Measurements from ENCODE around the gene TSPAN18. TPM values are rescaled to one million over a fixed set of nuclear protein-coding genes. Genes with fewer than 3 reads are reported as not detected.

Gene TSPAN18
- polyA plus RNA-seq, 12 donors, result 37.3 to 67.7 (median 41.7) TPM; not detected in 1

DNA sequence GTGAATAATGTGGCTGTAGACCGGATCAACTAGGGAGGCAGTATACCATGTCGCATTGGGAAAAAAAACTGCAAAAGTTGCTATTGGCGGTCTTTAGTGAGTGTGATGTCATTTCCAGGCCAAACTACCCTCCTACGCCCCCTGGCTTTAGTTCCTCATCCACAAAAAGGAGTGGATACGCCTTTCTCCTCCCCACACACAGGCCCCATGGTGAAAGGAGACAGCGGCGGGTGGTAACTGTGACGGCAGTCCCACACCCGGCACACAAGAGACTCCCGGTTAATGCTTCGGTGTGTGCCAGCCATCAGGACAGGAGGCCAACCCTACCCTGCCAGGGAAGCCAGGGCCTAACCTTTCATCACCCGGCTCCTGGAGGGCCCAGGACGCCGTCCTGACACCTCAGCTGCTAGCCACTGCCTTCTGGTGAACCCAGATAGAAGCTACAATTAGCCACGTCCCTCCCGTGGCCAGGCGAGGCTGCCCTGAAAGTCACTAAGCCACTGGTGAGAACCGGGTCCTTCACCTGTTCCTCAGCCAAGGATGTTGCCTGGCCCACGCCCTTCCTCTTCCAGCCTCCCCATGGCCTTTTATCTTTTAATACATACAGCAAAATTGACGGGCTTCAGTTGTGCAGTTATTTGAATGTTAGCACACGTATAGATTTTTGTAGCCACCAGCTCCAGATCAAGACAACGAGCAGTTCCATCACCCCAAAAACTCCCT lies 213.1 kb downstream of the TSPAN18 start:
- DNase-seq, result no peak

- DNase-seq, result no peak
These were observed 213.6 kb downstream of the TSPAN18 start for GRCh38 chr11:44940404-44940803.

DNA sequence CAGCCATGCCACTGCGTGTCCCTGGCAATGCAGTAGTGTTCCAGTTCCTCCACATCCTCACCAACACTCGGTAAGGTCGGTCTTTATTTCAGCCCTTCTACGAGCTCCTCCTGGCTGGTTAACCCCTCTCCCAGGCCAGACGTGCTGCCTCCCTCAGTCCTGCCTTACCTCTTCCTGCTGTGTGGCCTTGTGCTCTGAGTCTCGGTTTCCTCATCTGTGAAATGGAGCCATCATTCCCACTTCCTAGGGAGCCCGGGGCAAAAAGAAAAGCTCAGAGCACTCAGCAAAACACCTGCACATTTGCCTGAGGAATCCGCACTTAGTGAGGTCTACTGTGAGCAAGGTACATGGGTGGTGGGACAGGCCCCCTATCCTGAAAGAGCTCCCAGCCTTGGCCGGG lies 214.1 kb downstream of the TSPAN18 start:
- no peak for DNase-seq

GRCh38 chr11:44941259-44942021 lies 214.7 kb downstream of the TSPAN18 start:
- DNase-seq, result no peak

DNA sequence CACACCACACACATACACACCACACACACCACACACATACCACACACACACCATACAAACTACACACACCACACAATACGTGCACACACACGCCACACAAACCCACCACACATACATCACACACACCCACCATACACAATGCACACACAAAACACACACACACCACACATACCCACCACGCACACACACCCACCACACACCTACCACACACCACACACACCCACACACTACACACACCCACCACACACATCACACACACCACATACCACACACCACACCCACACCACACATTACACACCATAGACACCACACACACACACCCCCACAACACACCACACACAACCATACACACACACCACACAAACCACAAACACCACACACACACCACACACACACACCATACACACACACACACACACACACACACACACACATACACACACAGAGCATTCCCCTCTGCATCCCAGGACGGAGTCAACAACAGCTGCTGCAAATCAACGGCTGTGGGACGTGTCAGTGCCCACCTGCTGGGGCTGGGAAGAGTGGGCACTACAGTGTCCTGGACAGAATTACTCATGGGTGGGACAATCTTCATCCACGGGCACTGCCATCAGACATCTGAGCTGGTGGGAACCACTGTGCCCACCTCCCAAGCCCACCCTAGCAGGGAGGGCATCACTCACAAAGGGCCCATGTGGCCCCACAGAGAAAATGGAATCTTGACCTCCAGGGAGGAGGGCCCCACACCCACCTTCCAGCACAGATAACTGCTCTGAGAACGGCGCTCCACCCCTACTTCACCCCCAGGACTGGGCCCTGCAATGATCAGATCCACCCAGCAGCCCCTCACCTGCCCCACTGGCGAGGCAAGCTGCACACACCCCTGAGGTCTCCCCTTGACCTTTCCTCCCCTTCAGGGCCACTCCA lies 215.5 kb downstream of the TSPAN18 start:
- no peak for DNase-seq

DNA sequence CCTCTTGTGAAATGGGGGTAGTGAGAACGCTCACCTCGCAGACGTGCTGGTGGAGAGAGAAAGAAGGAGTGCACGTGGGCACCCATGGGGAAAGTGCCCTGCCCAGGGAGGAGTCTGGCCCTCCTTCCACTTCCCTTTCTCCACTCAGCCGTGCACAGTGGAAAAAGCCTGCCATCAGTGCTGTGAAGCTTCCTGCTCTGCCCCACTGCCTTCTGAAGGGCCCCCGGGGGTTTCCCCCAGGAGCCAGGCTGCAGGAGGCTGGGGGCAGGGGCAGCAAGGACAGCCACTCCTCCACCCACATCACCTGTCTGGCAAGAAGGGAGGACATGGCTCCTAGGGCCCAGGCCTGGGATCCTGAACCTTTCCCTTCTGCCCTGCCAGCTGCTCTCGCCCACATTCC lies 216.4 kb downstream of the TSPAN18 start:
- DNase-seq, result no peak

DNA sequence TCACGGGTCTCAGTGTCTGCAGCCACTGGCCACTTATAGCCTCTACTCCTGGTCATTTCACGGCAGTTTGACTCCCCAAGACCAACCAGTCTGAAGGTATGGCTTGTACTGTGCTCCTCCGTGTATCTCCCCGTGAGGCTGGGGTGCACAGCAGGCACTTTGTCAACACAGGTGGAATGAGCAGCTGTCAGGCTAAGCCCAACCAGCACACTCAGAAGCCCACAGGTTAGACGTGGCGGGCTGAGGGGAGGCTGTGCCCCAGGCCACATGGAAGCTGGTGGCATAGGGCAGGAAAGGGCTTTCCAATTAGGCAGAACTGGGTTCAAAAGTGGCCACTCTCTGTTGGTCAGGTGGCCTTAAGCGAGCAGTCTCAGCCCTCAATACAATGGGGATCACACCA lies 216.9 kb downstream of the TSPAN18 start:
- DNase-seq, result no peak

- no peak for DNase-seq
These were observed 217.6 kb downstream of the TSPAN18 start for GRCh38 chr11:44944181-44944852.

DNA sequence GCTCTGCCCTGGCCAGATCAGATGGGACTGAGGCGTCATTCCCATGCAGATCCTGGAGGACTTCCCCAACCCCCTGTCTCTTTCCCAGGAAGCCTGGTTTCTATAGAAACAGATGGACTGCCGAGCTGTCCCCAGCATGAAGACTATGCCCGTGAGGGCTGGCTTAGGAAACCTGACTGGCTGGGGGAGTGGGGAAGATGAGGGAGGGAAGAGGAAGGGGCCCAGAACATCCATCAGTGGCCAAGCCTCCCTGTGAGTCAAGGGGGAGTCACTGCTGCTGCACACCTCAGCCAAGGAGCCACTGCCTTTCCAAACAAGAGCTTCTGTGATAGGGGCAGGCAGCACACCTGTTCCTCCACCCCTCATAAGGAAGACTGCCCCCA lies 218.1 kb downstream of the TSPAN18 start:
- DNase-seq, result no peak

DNA sequence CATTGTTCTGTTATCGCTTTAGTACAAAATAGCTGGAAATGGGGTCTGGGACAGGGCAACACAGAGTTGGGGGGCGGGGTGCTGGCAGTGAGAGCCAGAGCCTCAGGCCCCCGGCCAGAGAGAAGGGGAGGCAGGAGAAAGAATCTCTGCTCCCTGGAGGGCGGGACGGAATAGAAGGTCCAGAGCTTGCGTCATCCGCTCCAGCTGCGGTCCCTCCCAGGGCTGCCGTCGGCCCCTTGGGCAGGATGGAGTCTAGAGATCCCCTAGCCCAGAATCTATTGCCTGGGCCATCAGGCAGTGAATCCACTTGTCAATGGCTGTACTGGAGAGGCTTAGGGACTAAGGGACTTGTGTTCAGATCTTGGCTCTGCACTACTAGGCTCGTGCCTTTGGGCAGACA lies 218.9 kb downstream of the TSPAN18 start:
- peak; percentile 59 for DNase-seq

DNA sequence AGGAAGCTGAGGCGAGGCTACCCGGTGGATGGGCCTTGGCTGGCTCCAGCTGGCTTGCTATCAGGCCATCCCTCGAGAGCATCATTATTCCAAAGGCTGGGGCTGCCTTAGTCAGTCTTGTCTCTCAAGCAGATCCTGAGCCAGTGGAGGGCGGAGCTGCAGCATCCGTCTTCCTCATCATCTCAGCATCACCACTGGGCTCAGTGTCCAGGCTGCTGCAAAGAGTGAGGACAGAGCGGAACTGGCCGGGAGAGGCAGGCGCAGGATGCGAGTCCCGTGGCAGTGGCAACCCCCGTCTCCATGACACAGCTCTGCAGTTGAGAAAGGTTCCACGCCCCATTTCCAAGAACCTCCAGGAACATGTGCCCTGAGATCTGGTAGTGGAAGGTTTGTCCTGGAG lies 219.5 kb downstream of the TSPAN18 start:
- peak; percentile 86 for DNase-seq

DNA sequence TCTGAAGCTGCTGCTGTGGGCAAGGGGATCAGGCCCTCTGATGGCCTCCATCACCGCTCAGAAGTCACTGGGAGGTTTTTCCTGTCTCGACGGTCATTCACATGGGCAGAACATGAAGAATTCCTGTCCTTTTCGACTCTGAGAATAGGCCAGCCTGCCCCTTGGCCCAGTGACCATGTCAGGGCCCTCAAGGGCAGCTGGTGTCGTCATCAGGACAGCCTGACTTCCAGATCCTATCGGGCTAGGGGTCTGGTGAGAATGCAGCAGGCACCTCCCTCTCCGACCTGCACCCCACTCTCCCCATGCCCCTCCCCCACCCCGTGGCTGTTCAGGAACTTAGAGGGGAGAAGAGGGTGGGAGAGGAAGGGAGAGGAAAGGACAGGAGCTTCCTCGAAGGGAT lies 220.4 kb downstream of the TSPAN18 start:
- DNase-seq, result no peak

GRCh38 chr11:44948155-44948554 lies 221.4 kb downstream of the TSPAN18 start:
- no peak for DNase-seq

DNA sequence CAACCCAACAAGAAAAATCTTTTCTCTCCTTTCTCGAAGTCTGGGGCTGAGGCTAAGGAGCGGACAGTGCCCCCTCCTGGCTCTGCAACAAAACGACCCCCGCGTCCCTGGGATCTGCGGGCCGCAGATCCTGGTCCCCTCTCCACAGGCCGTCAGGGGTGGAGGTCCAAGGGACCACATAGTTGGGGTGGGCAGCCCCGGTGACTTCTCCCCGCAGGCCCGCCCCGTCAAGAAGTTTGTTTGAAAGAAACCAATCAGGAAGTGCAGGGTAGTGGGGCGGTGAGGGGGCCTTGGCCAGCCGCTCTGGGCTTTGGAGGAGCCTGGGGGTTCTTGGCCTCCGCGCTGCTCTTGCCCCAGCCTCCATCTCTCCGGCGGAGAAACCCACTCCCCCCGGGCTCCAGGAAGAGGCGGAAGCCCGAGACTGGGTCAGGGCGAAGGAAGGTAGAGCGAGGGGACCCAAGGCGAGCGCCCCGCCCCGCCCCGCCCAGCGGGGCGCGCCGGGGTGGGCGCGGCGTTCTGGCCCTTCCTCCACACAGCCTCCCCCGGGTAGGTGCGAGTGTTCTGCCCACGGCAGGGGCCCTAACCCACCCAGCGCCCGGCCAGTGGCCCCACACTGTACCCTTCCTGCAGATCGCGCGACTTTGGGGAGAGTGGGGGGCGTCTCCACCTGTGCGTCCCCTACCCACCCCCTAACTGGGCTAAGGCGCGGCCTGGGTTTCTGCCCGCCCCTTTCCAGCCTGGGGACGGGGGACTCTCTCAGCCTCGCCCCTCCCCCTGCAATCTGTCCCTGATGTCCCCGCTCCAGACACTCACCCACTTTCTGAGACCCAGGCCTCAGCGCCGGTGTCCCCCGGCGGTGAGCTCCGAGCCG lies 222.6 kb downstream of the TSPAN18 start:
- no peak for DNase-seq

DNA sequence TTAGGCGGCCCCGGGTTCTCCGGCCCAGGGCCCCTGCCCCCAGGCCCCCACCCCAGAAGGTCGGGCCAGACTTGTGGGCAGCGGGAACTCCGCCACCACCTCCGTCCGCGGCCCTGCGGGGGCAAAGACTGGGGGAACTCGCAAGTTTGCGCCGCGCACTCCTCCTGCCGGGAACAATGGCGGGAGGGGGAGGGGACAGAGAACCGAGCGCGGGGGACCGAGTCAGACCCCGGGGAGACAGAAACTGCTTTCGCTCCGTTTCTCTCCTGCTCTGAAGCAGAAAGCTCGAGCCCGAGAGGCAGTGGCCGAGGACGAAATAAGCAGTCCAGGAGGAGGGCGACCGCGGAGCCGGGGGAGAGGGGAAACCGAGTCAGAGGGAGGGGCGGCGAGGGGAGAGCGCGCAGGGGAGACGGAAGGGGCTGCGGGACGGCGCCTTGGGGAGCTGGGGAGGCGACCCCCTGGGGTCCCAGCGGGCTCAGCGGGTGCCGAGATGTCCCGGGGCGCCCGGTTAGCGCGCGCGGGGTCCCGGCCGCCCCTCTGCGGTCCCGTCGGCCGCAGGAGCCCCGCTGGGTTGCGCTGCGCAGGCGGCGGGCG lies 223.4 kb downstream of the TSPAN18 start:
- DNase-seq, result no peak

DNA sequence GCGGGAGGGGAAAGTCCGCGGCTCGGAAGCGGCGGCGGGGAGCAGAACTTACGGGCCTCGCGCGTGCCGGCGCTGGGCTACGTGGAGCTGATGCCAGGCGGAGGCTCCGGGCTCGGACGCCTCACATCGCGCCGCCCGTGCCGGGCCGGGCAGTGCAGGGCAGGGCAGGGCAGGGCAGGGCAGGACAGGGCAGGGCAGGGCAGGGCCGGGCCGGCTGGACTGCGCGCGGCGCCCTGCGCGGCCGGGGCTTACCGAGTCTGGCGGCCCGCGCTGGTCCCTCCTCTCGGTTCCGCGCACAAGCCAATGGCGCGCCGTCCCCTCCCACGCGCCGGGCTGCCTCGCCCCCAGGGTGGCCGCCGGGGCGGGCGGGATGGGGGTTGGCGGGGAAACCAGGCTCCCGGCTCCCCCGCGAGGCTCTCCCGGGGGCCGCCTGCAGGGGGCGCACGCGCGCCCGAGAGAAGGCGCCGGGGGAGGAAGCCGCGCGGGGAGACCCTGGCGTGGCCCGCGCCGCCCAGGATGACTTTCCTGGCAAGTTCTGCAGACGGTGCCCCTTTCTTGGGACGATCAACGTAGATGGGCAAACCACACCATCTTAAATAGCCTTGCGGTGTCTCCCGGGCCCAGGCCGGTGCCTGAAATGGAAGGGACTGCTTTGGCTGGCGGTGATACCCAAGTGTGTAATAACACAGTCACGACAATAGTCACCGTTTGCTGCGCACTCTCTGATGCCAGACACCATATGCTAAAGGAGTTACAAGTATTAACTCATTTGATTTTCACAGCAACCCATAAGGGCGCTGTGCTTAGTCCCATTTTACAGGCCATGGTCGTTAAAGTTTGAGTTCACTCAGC lies 224.1 kb downstream of the TSPAN18 start, which contains the start of gene TP53I11:
Gene TP53I11 (minus strand): TSS at position 259 of the 852 bp plus-strand sequence. CDS start 12,548 bp downstream, outside the sequence.
- peak; percentile 58 for DNase-seq

DNA sequence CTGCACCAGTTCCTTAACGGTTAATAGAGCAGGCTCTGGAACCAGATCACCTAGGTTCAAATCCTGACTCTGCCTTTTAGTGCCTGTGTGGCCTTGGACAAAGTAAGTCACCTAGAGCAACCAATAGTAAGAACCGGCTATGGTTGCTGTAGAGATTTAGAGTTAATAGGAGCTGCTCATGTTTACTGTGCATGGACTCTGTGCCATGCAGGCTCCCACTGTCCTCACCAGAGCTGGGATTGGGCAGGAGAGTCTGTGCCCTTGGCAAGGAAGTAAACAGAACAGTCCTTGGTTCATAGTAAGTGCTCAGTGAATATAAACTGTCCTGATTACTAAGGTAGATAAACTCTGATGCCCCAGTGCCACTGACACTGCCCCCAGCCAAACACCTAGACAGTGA lies 225.3 kb downstream of the TSPAN18 start:
- no peak for DNase-seq

DNA sequence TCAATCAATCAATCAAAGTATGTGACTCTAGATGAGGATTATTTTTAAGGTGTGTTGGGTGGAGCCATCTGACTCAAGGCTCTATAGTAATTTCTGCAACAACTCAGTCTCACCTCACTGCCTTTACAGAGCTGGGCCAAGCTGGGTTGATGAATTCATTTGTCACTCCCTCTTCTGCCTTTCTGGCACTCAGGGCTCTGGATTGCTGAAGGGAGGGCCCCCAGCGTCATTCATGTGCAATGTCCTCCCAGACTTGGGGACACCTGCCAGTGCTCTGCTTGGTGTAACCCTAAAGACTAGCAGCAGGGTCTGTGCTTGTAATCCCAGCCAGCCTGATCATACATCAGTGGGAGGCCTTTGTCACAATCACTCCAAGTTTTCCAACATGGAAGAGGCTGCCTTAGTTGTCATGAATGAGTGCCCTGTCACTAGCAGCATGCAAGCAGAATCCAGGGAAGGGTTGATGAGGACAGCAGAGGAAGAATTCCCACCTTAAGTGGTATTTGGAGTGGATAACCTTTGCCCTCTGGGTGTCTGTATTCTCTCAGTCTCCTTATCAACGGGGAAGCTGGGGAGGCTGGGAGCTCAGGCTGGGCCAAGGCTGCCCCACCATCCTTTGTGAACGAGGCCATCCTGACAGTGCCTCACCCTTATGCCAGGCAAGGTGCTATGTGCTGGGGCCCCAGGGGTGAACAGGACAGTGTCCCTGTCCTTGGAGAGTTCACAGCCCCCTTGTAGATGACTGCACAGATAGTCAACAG lies 225.9 kb downstream of the TSPAN18 start:
- DNase-seq, result no peak

All from muscle of arm (tissue), 12 donors.